ENCODE measurements around the gene DNAH12.

Gene DNAH12

GRCh38 chr3:57409471-57409870 lies 134.7 kb downstream of the DNAH12 start:
- no peak for ATAC-seq
- TF ChIP-seq GLIS3 (CRISPR knock-in tag; IDR thresholded peaks at IDR 0.05) (no peak), ZFP30 (CRISPR knock-in tag; IDR thresholded peaks at IDR 0.05) (no peak), BACH2 (CRISPR knock-in tag; IDR thresholded peaks at IDR 0.05; ENCODE audit: borderline replicate concordance) (no peak), PATZ1 (CRISPR knock-in tag; IDR thresholded peaks at IDR 0.05; ENCODE audit: borderline replicate concordance) (no peak), ZFP3 (CRISPR knock-in tag; IDR thresholded peaks at IDR 0.05) (no peak), SNAI2 (CRISPR knock-in tag; IDR thresholded peaks at IDR 0.05) (no peak), PPARA (CRISPR knock-in tag; IDR thresholded peaks at IDR 0.05; ENCODE audit: borderline replicate concordance) (no peak), ZNF8 (CRISPR knock-in tag; IDR thresholded peaks at IDR 0.05) (no peak), CSRNP3 (CRISPR knock-in tag; IDR thresholded peaks at IDR 0.05) (no peak)

DNA sequence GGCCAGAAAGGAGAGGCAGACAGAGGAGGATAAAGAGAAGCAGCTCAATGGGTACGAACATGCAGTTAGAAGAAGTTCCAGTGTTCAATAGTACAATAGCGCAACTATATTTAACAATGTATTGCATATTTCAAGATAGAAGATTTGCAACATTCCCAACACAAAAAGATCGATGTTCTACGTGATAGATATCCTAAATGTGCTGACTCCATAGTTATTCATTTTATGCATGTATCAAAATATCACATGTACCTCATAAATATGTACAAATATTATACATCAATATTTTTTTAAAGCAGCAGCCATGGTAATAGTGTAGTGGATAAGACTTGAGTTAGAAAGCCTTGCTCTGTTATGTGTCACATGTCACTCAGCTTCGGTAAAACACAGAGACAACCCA lies 141.5 kb downstream of the DNAH12 start:
- no peak for ATAC-seq
- TF ChIP-seq ARNTL (CRISPR knock-in tag; IDR thresholded peaks at IDR 0.05; ENCODE audit: borderline replicate concordance, low read depth) (no peak), ZNF565 (CRISPR knock-in tag; conservative IDR thresholded peaks at IDR 0.05; ENCODE audit: low read depth) (no peak), CSRNP3 (CRISPR knock-in tag; IDR thresholded peaks at IDR 0.05) (no peak), ISL1 (CRISPR knock-in tag; IDR thresholded peaks at IDR 0.05) (no peak), ZNF70 (CRISPR knock-in tag; IDR thresholded peaks at IDR 0.05) (no peak), ZC3H10 (CRISPR knock-in tag; IDR thresholded peaks at IDR 0.05) (no peak), BACH2 (CRISPR knock-in tag; IDR thresholded peaks at IDR 0.05; ENCODE audit: borderline replicate concordance) (no peak), PATZ1 (CRISPR knock-in tag; IDR thresholded peaks at IDR 0.05; ENCODE audit: borderline replicate concordance) (no peak), RARB (CRISPR knock-in tag; IDR thresholded peaks at IDR 0.05) (no peak), TOX (CRISPR knock-in tag; IDR thresholded peaks at IDR 0.05; ENCODE audit: borderline replicate concordance) (no peak), ESRRG (CRISPR knock-in tag; IDR thresholded peaks at IDR 0.05) (no peak), TCF4 (CRISPR knock-in tag; IDR thresholded peaks at IDR 0.05; ENCODE audit: borderline replicate concordance) (no peak), PPARA (CRISPR knock-in tag; IDR thresholded peaks at IDR 0.05; ENCODE audit: borderline replicate concordance) (no peak), SNAI2 (CRISPR knock-in tag; IDR thresholded peaks at IDR 0.05) (no peak)
- TF ChIP-seq, protein P1, sequence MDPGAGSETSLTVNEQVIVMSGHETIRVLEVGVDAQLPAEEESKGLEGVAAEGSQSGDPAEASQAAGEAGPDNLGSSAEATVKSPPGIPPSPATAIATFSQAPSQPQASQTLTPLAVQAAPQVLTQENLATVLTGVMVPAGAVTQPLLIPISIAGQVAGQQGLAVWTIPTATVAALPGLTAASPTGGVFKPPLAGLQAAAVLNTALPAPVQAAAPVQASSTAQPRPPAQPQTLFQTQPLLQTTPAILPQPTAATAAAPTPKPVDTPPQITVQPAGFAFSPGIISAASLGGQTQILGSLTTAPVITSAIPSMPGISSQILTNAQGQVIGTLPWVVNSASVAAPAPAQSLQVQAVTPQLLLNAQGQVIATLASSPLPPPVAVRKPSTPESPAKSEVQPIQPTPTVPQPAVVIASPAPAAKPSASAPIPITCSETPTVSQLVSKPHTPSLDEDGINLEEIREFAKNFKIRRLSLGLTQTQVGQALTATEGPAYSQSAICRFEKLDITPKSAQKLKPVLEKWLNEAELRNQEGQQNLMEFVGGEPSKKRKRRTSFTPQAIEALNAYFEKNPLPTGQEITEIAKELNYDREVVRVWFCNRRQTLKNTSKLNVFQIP (CRISPR knock-in tag; IDR thresholded peaks at IDR 0.05; ENCODE audit: borderline replicate concordance, low read depth), result no peak
- TF ChIP-seq, protein P2, sequence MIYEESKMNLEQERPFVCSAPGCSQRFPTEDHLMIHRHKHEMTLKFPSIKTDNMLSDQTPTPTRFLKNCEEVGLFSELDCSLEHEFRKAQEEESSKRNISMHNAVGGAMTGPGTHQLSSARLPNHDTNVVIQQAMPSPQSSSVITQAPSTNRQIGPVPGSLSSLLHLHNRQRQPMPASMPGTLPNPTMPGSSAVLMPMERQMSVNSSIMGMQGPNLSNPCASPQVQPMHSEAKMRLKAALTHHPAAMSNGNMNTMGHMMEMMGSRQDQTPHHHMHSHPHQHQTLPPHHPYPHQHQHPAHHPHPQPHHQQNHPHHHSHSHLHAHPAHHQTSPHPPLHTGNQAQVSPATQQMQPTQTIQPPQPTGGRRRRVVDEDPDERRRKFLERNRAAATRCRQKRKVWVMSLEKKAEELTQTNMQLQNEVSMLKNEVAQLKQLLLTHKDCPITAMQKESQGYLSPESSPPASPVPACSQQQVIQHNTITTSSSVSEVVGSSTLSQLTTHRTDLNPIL (CRISPR knock-in tag; IDR thresholded peaks at IDR 0.05; ENCODE audit: low read depth), result no peak
